GM21717 (cell line): ENCODE data around the gene SPIN2A.
"Not testable (repeated sequence)": the region's sequence is repeated elsewhere in the genome, so short reads cannot be mapped to it uniquely, and the experiment has no call there.

ENCODE experiments used
- ATAC-seq: cut with Tn5 transposase; IDR thresholded peaks from one replicate; pipeline ENCODE4 v1.9.1; 2021; ENCODE audit warnings: mild to moderate bottlenecking, moderate library complexity; ENCODE audit not compliant: unreplicated experiment

Gene SPIN2A

GRCh38 chrX:57103489-57103888, 33.7 kb downstream of the SPIN2A start:
- no peak for ATAC-seq

- ATAC-seq, result not testable (repeated sequence)
Measured at GRCh38 chrX:57102918-57103317, 34.3 kb downstream of the SPIN2A start.
